HEK293 (cell line): ENCODE data around the gene KIF12.

Experiments
- GLI4 ChIP-seq: fragments of 450-650 bp; formaldehyde crosslinking; IDR thresholded peaks from 2 replicates; pipeline ENCODE4 v1.5.1; 2016; ENCODE audit warnings: missing biosample characterization, missing genetic modification characterization
- KLF10 ChIP-seq: fragments of 450-650 bp; IDR thresholded peaks from 2 replicates; pipeline ENCODE4 v1.5.1; 2018; ENCODE audit warnings: missing biosample characterization, mild to moderate bottlenecking, missing genetic modification characterization
- ZNF670 ChIP-seq: fragments of 450-650 bp; formaldehyde crosslinking; IDR thresholded peaks from 2 replicates; pipeline ENCODE4 v1.5.1; 2016; ENCODE audit warnings: missing biosample characterization, missing genetic modification characterization, low read depth
- TF ChIP-seq, protein P1 (sequence below): fragments of 450-650 bp; formaldehyde crosslinking; IDR thresholded peaks from 2 replicates; pipeline ENCODE4 v1.5.1; 2016; ENCODE audit warnings: missing biosample characterization, missing genetic modification characterization

DNA sequence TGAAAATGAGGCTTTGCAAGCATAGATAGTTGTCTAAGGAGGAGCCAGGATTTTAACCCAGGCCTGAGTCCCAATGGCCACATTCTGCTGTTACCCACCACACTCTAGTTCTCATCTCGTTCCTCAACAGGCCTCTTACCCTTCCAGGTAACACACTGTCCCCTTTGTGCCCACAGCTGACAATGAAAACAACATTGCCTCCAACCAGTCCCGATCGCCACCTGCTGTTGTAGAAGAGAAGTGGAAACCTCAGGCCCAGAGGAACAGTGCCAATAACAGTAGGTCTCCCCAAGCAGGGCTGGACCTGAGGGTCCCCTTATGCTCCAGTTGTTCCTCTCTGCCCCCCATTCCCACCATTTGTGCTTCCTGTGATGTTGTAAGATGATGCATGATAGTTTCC, 51.4 kb downstream of the KIF12 start:
- TF ChIP-seq ZNF670, result no peak
- TF ChIP-seq, protein P1, sequence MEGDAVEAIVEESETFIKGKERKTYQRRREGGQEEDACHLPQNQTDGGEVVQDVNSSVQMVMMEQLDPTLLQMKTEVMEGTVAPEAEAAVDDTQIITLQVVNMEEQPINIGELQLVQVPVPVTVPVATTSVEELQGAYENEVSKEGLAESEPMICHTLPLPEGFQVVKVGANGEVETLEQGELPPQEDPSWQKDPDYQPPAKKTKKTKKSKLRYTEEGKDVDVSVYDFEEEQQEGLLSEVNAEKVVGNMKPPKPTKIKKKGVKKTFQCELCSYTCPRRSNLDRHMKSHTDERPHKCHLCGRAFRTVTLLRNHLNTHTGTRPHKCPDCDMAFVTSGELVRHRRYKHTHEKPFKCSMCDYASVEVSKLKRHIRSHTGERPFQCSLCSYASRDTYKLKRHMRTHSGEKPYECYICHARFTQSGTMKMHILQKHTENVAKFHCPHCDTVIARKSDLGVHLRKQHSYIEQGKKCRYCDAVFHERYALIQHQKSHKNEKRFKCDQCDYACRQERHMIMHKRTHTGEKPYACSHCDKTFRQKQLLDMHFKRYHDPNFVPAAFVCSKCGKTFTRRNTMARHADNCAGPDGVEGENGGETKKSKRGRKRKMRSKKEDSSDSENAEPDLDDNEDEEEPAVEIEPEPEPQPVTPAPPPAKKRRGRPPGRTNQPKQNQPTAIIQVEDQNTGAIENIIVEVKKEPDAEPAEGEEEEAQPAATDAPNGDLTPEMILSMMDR (tag by site-specific recombination), result no peak
- no peak for TF ChIP-seq KLF10 (tag by site-specific recombination)
- no peak for TF ChIP-seq GLI4
